ENCODE data around the gene MYLK4. TPM values are rescaled to one million over a fixed set of nuclear protein-coding genes. Genes with fewer than 3 reads are reported as not detected.
A peak's percentile ranks its signal among the peaks of the same experiment; 100 is the strongest.

Gene MYLK4
- total RNA-seq, 1 donor from 2014 or later = 0.40 TPM

DNA sequence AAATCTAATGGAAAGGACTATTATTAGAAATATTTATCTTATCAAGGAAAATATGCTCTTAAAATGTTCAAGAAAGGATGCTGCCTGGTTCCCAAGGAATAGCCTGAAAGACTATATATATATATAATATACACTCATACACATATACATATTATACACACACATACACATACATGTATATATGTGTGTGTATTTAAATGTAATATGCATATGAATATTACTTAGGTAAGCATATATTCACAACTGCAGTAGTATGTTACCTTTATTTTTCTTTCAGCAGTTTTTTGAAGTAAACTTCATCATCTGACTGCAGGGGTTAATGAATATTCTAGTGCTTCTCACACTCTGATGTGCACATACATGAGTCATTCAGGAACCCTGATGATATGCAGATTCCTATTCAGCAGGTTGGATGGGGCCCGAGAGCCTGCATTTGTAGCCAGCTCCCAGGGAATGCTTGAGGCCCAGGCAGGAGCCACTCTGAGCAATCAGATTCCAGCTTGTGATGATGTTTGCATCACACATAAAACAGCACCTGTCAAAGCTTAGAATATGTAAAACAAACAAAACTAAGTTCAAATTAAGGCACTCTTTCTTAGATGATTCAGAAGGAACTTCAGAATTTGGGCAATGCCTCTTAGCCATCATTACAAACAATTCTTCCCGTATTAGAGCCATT is 16.1 kb downstream of the MYLK4 start:
- peak in 1 of 2 donors; percentile 39 for DNase-seq (ENCODE audit: low read depth in 2 of 2)

DNA sequence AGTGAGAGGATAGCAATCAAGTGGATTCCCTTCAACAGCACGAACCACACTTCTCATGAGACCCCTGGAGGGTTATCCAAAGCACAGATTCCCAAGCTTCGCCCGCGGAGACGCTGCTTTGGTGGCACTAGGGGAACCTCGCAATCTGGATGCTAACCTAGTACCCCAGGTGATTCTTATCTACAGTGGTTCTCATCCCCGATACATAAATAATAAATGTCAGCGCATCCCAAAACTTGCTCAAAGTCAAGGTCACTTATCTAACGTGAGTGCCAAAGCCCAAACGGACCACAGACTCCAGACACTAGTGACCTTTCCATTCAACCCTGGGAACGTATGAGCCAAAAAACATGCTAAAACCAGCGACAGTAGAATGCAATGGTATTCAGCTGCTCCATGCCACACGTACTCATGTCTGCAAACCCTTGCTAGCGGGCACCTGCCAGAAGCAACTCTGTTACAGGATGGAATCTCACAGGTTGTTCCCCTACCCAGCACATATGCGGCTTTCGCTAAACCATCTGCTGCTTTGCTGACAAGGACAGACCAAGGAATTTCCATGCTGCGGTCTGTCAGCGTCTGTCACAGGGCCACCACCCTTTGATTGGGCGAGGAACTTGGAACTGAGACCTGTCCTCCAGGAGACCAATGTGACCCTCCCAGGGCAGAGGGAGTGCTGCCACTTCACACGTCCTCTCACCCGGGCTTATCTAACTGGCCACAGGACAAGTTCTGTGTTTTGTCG is 16.8 kb downstream of the MYLK4 start:
- DNase-seq (ENCODE audit: low read depth in 2 of 2) = no peak

DNA sequence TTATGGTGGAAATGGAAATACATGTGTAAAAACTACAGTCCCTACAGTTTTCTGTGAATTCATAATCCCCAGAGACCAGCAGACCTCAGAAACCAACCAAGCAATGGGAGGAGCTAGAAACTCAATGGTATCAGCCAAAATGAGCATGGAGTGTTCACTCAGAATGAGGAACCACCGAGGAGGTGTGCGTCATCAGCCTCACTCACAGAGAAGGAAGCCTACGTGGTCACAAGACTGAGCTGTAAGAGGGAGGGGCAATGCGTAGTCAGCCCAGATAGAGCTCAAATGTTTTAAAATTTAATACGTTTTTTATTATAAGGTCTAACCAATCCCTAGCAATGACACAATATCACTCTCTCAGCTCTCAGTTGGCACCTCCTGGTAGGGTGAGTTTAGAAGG is 17.4 kb downstream of the MYLK4 start:
- peak in 1 of 2 donors; percentile 65 for DNase-seq (ENCODE audit: low read depth in 2 of 2)

DNA sequence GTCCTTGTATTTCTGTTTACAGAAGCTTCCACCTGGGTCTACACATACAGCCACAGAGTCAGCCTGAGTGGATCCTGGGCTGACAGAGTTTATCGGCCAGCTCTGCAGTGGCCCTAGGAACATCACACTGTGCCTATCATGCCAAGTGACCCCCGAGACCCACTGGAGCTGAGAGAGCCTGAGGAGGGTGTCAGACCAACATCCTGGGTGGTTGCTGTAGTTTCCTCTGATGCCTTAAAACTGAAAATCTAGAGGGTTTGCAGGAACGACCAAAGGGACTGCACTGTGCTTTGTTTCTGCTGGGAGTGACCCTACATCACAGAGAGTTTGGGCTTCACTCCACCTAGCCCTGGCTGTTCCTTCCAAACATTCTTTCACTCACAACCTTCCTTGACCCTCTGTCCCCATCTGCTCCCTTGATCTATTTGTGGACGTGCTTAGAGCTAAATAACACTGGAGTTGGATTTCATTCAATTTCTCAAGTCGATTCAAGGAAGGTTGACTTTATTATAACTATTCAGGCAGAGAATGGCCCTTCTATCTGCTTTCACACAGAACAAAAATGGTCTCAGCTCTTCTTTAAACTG is 18.1 kb downstream of the MYLK4 start:
- no peak for DNase-seq (ENCODE audit: low read depth in 2 of 2)

DNA sequence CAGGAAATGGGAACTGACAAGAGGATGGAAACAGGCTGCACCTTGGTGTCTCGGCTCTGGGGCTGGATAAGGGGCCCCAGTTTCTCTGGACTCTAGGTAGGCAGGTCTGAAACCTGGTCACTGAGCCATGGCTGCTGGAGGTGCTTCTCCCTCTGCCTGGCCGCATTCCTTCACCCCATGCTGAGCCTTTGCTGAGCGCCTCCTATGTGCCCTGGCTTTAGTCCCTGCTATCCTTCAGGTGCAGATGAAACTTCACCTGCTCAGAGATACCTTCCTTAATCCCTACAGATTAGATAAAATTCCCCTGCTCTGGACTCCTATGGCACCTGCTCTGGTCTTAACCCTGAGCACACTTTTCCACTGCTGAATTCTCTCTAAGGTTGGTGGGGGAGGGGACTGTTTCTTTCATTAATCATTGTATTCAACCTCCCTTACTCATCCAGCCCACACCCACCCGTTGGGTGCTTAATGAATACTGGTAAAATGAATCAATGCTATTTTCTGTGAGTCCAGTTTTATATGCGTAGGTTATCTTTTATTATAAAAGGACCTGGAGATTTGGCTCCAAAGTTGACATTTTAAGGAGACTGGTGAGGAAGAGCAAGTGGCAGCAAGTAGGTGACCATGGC is 19.3 kb downstream of the MYLK4 start:
- DNase-seq (ENCODE audit: low read depth in 2 of 2) = no peak

DNA sequence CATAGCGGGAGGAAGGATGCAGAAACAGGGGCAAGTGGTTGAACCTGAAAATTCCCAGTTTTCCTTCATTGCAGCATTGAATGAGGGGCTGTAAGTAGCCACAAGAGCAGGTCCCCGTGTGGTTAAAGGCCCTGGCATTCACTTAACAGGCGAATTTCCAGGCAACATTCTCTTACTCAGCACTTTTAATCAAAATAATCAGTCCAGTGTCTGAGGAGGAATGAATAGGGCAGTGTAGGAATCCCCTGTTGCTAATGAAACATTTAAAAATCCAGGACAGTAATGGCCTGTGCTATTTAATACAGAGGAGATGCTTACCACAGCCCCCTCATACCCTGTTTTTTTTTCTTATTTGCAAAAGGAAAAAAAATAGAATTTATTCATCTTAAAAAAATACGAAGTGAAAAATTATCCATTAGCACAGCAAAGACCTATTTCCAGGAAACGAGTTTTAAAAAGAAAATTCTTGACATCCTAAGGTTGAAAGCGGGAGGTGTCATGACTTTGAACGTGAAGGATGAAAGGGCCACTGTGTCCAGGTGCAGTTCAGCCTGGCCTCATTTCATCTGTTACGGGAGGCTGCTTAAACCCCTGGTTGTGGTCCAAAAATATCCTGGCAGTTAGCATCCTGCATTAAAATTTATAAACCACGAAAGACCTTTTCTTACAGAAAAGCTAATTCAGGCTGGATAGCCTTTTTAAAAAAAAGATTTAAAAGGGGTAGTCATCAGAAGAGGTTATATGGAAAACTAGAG is 20.2 kb downstream of the MYLK4 start:
- no peak for DNase-seq (ENCODE audit: low read depth in 2 of 2)

DNA sequence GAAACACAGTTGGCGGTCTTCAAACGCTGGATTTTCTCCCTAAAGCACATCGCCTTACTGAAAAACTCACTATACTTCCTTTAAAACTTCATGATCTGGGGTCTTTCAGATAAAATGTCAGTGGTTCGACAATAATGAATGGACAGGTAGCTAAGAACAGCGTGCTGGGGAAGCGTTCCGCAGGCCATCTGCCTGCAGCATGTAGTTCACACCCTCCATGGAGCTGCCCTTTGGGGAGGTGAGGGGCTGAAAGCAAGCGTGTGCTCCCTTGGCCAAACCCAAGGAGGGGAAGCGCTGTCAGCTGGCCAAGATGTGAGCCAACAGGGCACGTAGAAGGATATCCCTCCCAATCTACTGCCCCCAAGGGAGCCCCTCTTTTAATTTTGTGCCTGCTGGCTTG is 20.8 kb downstream of the MYLK4 start:
- no peak for DNase-seq (ENCODE audit: low read depth in 2 of 2)

DNA sequence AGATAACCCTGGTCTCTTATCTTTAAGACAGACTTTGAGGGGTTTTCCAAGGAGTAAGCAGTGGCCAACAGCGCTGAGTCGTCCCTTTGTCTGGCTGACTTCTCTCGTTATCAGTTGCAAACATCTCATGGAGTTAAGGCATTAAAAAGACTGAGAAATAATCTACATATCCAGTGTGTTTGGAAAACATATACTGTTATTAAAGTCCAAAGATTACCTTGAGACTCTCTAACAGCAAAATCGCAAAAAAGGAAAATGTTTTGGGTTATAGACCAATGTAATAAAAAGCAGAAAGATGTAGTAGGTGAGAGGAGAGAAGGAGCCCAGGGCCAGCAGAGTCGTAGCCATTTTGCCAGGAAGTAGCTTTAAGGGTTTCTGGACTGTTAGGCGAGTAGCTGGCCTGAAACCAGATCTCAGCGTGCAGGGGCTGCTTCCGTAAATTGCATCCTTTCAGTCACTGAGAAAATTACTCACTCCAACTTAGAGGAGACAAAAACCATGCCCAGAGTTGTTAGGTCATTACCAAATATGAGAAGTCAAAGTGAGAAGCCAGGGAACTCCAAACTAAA is 24.6 kb downstream of the MYLK4 start:
- peak in 1 of 2 donors; percentile 75 for DNase-seq (ENCODE audit: low read depth in 2 of 2)

DNA sequence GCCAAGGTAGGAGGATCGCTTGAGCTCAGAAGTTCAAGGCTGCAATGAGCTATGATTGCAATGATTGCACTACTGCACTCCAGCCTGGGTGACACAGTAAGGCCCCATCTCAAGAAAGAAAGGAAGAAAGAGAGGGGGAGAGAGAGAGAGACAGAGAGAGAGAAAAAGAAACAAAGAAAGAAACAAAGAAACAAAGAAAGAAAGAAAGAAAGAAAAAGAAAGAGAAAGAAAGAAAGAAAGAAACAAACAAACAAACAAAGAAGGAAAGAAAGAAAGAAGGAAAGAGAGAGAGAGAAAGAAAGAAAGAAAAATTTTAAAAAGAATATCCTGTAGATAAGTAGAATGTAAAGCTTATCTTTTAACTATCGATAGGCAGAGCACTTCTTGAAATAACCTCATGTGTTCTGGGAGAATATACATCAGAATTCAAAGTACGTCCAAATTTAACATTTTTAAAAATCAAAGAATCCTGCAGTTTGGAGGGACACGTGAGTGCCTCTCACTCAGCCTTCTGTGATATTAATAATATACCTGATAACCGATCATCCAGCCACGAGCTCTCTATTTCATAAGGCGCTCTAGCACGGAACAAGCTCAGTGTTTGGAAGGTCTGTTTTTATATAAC is 25.2 kb downstream of the MYLK4 start:
- DNase-seq (ENCODE audit: low read depth in 2 of 2) = no peak

DNA sequence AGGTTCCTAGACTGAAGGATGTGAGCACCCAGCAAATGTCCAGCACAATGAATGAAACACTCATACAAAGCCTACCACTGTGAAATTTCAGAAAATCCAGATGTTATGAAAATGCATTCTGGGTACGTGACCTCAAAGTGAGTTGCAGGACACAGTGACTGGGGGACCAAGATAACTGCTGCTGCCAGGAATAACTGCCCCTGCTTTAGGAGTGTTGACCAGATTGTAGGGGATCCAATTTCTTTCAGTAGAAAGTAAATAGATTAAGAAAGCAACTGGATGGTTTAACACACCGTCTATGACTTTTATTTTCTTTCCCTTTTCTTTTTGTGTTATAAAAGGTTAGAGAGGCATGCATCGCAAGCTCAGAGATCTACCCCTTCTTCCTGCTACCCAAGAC is 29.5 kb downstream of the MYLK4 start:
- no peak for DNase-seq (ENCODE audit: low read depth in 2 of 2)

DNA sequence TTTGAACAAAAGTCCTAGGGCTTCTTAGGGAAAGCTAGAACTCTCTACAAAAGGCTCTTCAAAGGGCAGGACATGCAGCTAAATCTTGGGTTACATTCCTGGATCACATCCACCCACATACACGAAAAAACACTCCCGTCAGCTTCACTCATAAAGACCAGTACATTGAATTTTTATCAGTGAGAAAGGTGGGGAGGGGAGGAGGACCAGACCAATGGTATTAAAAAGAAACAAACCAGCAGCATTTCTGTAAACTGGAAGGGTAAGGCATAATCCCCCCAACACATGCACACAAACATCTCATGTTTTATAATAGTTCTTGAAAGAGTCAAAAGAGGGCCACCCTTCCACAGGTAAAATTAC is 31.6 kb downstream of the MYLK4 start:
- DNase-seq (ENCODE audit: low read depth in 2 of 2) = no peak

DNA sequence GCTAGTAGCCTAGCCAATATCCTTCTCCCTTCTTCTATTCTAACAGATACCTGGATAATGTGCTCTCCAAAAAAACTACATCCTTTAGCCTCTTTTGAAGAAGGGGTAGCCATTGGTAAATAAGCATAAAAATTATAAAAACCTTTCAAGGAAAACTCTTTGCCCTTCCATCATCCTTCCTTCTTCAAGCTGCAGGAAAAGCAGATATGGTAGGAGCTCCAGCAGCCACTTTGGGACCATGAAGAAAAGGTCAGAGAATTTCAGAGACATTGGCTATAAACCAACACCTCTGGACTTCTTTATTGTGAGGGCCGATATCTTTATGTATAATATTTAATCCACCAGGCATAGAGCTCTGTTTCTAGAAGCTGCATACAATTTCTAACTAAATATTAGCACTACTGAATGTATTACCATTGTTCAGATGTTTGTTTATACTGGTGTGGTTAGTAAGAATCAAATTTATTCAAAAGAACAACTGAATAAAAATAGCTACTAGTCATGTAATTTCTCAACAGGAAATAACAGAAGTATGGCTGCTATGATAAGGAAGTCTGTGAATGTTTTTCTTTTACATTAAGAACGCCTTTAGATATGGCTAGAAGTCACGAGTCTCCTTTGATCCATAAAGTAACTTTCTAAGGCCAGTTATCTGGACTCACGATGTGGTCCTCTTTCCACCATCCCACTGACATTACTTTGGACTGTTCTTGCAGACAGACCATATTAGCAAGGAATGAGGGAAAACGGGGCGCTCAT is 32.2 kb downstream of the MYLK4 start:
- peak in 1 of 2 donors; percentile 72 for DNase-seq (ENCODE audit: low read depth in 2 of 2)

DNA sequence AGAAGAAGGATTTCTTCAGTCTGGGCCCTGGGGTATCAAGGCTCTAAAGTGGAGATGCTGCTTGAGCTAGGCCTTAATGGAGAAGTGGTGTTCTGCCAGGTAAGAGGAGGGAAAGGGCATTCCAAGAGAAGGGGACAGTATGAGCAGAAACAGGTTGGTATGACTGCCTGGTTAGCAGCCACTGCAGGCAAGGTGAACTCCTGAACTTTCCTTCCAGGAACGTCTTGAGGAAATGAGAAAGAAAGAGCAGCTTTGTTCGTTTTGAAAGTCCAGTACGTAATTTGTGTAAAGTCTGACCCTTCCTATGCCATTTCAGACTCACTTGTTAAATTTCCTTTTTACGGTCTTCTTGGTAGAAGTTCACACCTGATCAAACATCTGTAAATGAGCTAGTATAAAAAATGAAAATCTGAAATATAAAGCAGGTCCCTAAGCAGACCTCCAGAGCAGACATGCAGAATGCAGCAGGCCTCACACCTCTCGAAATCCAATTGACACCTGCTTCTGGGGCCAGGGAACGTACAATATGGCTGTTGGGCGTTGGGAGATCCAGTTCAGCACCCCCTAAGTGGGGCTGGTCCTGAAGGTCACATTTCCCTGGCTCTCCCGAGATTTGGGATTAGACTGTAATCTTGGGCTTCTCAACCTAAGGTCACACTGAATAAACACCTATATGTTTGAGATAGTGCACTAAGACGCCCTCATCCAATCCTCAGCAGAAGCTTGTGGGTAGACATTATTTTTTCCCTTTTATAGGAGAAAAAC is 33.6 kb downstream of the MYLK4 start:
- DNase-seq (ENCODE audit: low read depth in 2 of 2) = peak in 1 of 2 donors; percentile 43

DNA sequence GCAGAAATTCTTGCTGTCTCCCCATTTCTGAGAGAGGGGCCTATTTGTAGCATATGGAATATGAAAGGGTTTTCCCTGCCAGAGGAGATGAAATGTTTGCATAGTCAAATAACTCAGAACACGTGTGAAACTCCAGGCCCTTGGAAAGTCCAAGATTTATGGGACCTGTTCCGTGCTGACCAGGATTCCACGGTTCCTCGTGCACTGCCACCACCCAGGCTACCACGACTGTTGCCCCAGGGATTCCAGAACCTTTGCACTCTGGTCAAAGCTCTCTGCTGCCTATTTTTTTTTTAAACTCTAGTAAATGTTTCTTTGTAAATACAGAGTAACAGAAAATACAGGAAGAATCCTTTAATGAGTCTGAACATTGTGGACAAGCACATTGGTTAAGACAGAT is 35.0 kb downstream of the MYLK4 start:
- DNase-seq (ENCODE audit: low read depth in 2 of 2) = no peak

DNA sequence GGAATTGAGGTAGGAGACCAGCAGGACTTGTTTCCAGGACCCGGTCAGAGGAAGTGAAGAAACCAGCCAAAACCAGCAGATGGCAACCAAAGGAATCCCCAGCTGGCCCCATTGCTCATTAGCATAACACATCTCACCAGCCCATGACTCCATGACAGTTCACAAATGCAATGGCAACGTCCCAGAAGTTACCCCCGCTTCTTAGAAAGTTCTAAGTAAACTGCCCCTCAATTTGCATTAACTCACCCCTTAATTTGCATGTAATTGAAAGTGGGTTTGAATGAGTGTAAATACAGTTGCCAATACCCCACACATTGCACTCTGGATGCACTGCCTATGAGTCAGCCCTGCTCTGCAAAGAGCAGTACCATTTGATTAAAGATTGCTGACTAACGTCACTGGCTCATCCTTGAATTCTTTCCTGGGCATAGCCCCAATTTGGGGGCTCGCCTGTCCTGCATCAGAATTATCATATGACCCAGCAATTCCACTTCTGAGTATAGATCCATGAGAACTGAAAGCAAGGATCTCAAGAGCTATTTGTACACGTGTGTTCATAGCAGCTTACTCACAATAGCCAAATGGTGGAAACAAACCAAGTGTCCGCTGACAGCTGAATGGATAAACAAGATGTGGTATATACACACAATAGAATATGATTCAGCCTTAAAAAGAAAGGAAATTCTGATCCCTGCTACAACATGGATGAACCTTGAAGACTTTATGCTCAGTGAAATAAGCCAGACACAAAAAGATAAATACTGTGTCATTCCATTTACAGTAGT is 36.4 kb downstream of the MYLK4 start:
- DNase-seq (ENCODE audit: low read depth in 2 of 2) = peak in 1 of 2 donors; percentile 89

DNA sequence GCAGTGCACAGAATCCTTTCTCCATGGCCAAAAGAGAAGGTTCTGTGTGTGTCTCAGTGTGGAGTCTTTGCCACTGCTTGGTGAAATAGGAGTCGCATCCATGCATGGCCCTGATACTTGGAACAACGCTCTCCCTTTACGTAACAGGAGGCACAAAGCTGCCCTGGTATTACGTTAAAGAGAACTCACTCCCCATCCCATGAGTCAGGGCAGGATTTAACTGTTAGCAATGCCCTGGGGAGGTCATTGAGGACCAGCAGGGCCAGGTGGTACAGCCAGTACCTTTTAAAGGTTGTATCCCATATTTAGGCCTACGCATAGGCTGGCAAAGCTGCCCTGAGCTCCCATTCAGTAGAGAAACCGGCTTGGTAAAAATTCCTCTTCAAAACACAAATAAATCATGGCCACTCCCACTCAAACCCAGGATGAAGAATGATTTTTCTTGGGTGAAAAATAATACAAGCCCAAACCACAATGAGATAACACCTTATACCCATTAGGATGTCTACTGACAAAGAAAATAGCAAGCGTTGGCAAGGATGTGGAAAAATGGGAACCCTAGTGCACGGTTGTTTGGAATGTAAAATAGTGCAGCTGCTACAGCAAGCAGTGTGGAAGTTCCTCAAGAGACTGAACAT is 37.1 kb downstream of the MYLK4 start:
- no peak for DNase-seq (ENCODE audit: low read depth in 2 of 2)

DNA sequence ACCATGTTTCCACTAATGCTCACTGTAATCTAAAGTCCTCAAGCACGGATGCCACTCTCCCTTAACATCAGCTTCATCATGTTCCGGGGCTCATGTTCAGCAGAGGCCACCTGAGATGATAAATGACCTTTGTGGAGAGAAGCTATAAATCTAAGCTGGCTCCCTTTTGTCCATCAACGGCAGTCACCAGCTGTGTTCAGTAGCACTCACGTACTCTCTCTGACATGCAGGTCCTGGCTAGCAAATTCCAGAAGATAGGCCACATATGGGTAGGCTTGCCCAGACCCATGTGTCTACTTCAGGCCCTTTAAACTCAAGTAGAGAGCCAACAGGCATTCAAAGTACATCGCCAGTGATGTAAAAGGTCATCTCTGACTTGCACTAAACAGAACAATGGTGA is 38.6 kb downstream of the MYLK4 start:
- DNase-seq (ENCODE audit: low read depth in 2 of 2) = no peak

DNA sequence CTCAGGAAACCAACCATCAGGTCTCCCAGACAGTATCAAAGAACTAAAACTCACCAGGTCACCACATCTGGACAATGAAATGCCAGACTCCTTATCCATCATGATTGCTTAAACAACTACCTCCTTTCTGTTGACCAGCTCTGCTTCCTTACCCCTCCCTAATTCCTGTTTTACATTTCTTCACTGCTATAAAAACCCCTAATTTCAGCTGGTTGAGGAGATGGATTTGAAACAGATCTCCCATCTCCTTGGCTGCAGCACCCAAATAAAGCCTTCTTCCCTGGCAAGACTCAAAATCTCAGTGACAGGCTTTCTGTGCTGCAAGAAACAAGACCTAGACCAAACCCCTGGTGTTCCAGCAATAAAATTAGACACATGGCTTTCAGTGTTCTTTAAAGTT is 40.3 kb downstream of the MYLK4 start:
- peak in 1 of 2 donors; percentile 15 for DNase-seq (ENCODE audit: low read depth in 2 of 2)

Data from lung microvascular endothelial cell (primary cell).